Measurements from ENCODE around the gene TNIP1. TPM values are rescaled to one million over a fixed set of nuclear protein-coding genes. Genes with fewer than 3 reads are reported as not detected.

TNIP1 gene
- total RNA-seq, 1 donor, result 85.8 TPM

GRCh38 chr5:151023651-151024050 lies 57.2 kb downstream of the TNIP1 start:
- no peaks in the 10 kb centered on the region for H4K20me1 ChIP-seq (ENCODE audit: insufficient read depth, low read length)
- peak overlapping the region; percentile 94 for H3K27ac ChIP-seq (ENCODE audit: low read depth, low read length)
- H3K4me3 ChIP-seq (ENCODE audit: insufficient read depth, low read length), result peak overlapping the region; percentile 23
- H2AFZ ChIP-seq (ENCODE audit: low read length), result peak overlapping the region; percentile 6
- TF ChIP-seq, protein P1, sequence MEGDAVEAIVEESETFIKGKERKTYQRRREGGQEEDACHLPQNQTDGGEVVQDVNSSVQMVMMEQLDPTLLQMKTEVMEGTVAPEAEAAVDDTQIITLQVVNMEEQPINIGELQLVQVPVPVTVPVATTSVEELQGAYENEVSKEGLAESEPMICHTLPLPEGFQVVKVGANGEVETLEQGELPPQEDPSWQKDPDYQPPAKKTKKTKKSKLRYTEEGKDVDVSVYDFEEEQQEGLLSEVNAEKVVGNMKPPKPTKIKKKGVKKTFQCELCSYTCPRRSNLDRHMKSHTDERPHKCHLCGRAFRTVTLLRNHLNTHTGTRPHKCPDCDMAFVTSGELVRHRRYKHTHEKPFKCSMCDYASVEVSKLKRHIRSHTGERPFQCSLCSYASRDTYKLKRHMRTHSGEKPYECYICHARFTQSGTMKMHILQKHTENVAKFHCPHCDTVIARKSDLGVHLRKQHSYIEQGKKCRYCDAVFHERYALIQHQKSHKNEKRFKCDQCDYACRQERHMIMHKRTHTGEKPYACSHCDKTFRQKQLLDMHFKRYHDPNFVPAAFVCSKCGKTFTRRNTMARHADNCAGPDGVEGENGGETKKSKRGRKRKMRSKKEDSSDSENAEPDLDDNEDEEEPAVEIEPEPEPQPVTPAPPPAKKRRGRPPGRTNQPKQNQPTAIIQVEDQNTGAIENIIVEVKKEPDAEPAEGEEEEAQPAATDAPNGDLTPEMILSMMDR (IDR thresholded peaks at IDR 0.05; ENCODE audit: extremely low read depth, low read depth, low read length), result no peak
- DNase-seq (ENCODE audit: insufficient read length, low spot score, missing footprints), result peak; percentile 95
- H3K9me3 ChIP-seq (ENCODE audit: low read depth, low read length), result no peaks in the 10 kb centered on the region
- H3K27me3 ChIP-seq (ENCODE audit: insufficient read depth, low read length), result no peaks in the 10 kb centered on the region
- no peaks in the 10 kb centered on the region for H3K36me3 ChIP-seq (ENCODE audit: insufficient read depth, low read length)
- H3K79me2 ChIP-seq (ENCODE audit: insufficient read depth, low read length), result no peaks in the 10 kb centered on the region
- H3K4me1 ChIP-seq (ENCODE audit: insufficient read depth, low read length), result peaks cover 37% of the 10 kb centered on the region
- H3K4me2 ChIP-seq (ENCODE audit: insufficient read depth, low read length), result peak overlapping the region; percentile 58

- Histone ChIP-seq H3K4me3 (ENCODE audit: insufficient read depth, low read length) (peak overlapping the region; percentile 23), H3K9me3 (ENCODE audit: low read depth, low read length) (no peaks in the 10 kb centered on the region), H3K4me2 (ENCODE audit: insufficient read depth, low read length) (peak overlapping the region; percentile 58), H3K79me2 (ENCODE audit: insufficient read depth, low read length) (no peaks in the 10 kb centered on the region), H3K27me3 (ENCODE audit: insufficient read depth, low read length) (no peaks in the 10 kb centered on the region), H4K20me1 (ENCODE audit: insufficient read depth, low read length) (no peaks in the 10 kb centered on the region), H3K36me3 (ENCODE audit: insufficient read depth, low read length) (no peaks in the 10 kb centered on the region), H3K27ac (ENCODE audit: low read depth, low read length) (peak overlapping the region; percentile 94), H2AFZ (ENCODE audit: low read length) (no peak overlapping the region), H3K4me1 (ENCODE audit: insufficient read depth, low read length) (peaks cover 37% of the 10 kb centered on the region)
- DNase-seq (ENCODE audit: insufficient read length, low spot score, missing footprints), result peak; percentile 91
- TF ChIP-seq, protein P1 (IDR thresholded peaks at IDR 0.05; ENCODE audit: extremely low read depth, low read depth, low read length), result no peak
These were observed 57.7 kb downstream of the TNIP1 start for GRCh38 chr5:151023047-151023615.

DNA sequence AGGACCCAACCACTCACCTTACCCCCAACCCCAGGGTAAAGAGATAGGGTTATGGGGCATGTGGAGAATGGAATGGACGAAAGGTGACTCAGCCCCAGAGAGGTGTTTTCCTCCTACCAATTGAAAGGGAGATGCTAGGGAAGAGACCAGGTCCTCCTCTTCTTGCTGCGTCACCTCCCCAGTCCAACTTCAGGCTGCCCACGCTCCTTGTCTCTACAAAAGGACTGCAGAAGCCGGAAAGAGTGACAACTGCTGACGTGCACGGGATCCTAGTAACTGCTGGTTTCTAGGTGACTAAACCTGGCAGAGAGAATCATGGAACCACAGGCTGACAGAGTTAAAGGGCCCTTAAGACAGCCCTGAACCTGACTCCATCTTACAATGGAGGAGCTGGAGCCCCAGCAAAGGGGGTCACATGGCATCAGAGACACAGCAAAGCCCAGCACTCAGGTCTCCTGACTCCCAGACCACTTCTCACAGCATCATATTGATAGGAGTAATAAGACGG lies 58.3 kb downstream of the TNIP1 start:
- Histone ChIP-seq H3K4me1 (ENCODE audit: insufficient read depth, low read length) (peaks cover 37% of the 10 kb centered on the region), H3K9me3 (ENCODE audit: low read depth, low read length) (no peaks in the 10 kb centered on the region), H3K27me3 (ENCODE audit: insufficient read depth, low read length) (no peaks in the 10 kb centered on the region), H3K4me2 (ENCODE audit: insufficient read depth, low read length) (peak overlapping the region; percentile 58), H3K79me2 (ENCODE audit: insufficient read depth, low read length) (no peaks in the 10 kb centered on the region), H3K27ac (ENCODE audit: low read depth, low read length) (peak overlapping the region; percentile 94), H2AFZ (ENCODE audit: low read length) (no peak overlapping the region), H3K4me3 (ENCODE audit: insufficient read depth, low read length) (no peak overlapping the region), H3K36me3 (ENCODE audit: insufficient read depth, low read length) (no peaks in the 10 kb centered on the region), H4K20me1 (ENCODE audit: insufficient read depth, low read length) (no peaks in the 10 kb centered on the region)
- peak; percentile 92 for DNase-seq (ENCODE audit: insufficient read length, low spot score, missing footprints)
- TF ChIP-seq, protein P1 (IDR thresholded peaks at IDR 0.05; ENCODE audit: extremely low read depth, low read depth, low read length), result no peak

- Histone ChIP-seq H3K27ac (ENCODE audit: low read depth, low read length) (peak overlapping the region; percentile 94), H3K36me3 (ENCODE audit: insufficient read depth, low read length) (no peaks in the 10 kb centered on the region), H3K79me2 (ENCODE audit: insufficient read depth, low read length) (no peaks in the 10 kb centered on the region), H3K4me1 (ENCODE audit: insufficient read depth, low read length) (peaks cover 37% of the 10 kb centered on the region), H2AFZ (ENCODE audit: low read length) (no peak overlapping the region), H3K4me2 (ENCODE audit: insufficient read depth, low read length) (peak overlapping the region; percentile 89), H3K4me3 (ENCODE audit: insufficient read depth, low read length) (no peak overlapping the region), H4K20me1 (ENCODE audit: insufficient read depth, low read length) (no peaks in the 10 kb centered on the region), H3K9me3 (ENCODE audit: low read depth, low read length) (no peaks in the 10 kb centered on the region), H3K27me3 (ENCODE audit: insufficient read depth, low read length) (no peaks in the 10 kb centered on the region)
- DNase-seq (ENCODE audit: insufficient read length, low spot score, missing footprints), result no peak
- TF ChIP-seq, protein P1 (IDR thresholded peaks at IDR 0.05; ENCODE audit: extremely low read depth, low read depth, low read length), result no peak
These were observed 59.1 kb downstream of the TNIP1 start for GRCh38 chr5:151021746-151022145.
